ENCODE results near the gene SDSL. TPM values are rescaled to one million over a fixed set of nuclear protein-coding genes. Genes with fewer than 3 reads are reported as not detected.
A peak's percentile ranks its signal among the peaks of the same experiment; 100 is the strongest.

The SDSL gene
- total RNA-seq, 2 experiments from 2014 or later: 0.47 to 0.50 TPM

GRCh38 chr12:113457710-113458109, 35.5 kb downstream of the SDSL start:
- POLR2A ChIA-PET: no interaction called here
- H3K4me1 ChIP-seq (ENCODE audit: insufficient read depth, low read length): peaks cover 5% of the 10 kb centered on the region
- peaks cover 6% of the 10 kb centered on the region for H3K4me1 Mint-ChIP-seq (ENCODE audit: low read depth)
- peaks cover 0 to 5% of the 10 kb centered on the region in 2 experiments for H3K9me3 ChIP-seq (ENCODE audit: control insufficient read depth in 1 of 2, insufficient read depth in 1 of 2, low read length in 2 of 2)
- CTCF ChIA-PET: no interaction called here
- intact Hi-C loops (cut with DNase I, micrococcal nuclease): no loop called here
- H3K36me3 ChIP-seq (ENCODE audit: insufficient read depth, low read length): no peaks in the 10 kb centered on the region
- no peak for ATAC-seq (ENCODE audit: poor library complexity)
- H3K27ac Mint-ChIP-seq: no peak overlapping the region
- no peak for DNase-seq
- no peaks in the 10 kb centered on the region for H3K9me3 Mint-ChIP-seq
- H3K27ac ChIP-seq (ENCODE audit: low read depth in 1 of 2, low read length in 2 of 2): no peak overlapping the region
- H3K36me3 Mint-ChIP-seq (ENCODE audit: low read depth): no peaks in the 10 kb centered on the region
- H3K27me3 ChIP-seq (ENCODE audit: control insufficient read depth in 1 of 2, insufficient read depth in 2 of 2, low read length in 2 of 2): peaks cover 23 to 30% of the 10 kb centered on the region in 2 experiments
- H3K27me3 Mint-ChIP-seq: peaks cover 59% of the 10 kb centered on the region
- H3K4me3 Mint-ChIP-seq: no peak overlapping the region
- no peak for TF ChIP-seq CTCF (IDR thresholded peaks at IDR 0.05)
- H3K4me3 ChIP-seq (ENCODE audit: low read length): no peak overlapping the region

GRCh38 chr12:113459981-113460380, 37.8 kb downstream of the SDSL start:
- intact Hi-C loops (cut with DNase I, micrococcal nuclease): loop anchor here (5.0 kb wide), 2 partner anchors 452 to 1047 kb away; no protein-coding TSS in a partner anchor
- H3K27me3 Mint-ChIP-seq: peaks cover 71% of the 10 kb centered on the region
- no peaks in the 10 kb centered on the region for H3K36me3 Mint-ChIP-seq (ENCODE audit: low read depth)
- H3K4me1 Mint-ChIP-seq (ENCODE audit: low read depth): peaks cover 21% of the 10 kb centered on the region
- Histone ChIP-seq H3K4me1 (ENCODE audit: insufficient read depth, low read length) (peaks cover 28% of the 10 kb centered on the region), H3K9me3 (ENCODE audit: control insufficient read depth in 1 of 2, insufficient read depth in 1 of 2, low read length in 2 of 2) (peaks cover 0 to 19% of the 10 kb centered on the region in 2 experiments), H3K27me3 (ENCODE audit: control insufficient read depth in 1 of 2, insufficient read depth in 2 of 2, low read length in 2 of 2) (peaks cover 32 to 53% of the 10 kb centered on the region in 2 experiments), H3K4me3 (ENCODE audit: low read length) (no peak overlapping the region), H3K36me3 (ENCODE audit: insufficient read depth, low read length) (no peaks in the 10 kb centered on the region), H3K27ac (ENCODE audit: low read depth in 1 of 2, low read length in 2 of 2) (no peak overlapping the region)
- no peak overlapping the region for H3K4me3 Mint-ChIP-seq
- DNase-seq (no peak), ATAC-seq (ENCODE audit: poor library complexity) (no peak)
- TF ChIP-seq CTCF (IDR thresholded peaks at IDR 0.05): no peak
- no peaks in the 10 kb centered on the region for H3K9me3 Mint-ChIP-seq
- no peak overlapping the region for H3K27ac Mint-ChIP-seq
- CTCF ChIA-PET: no interaction called here
- POLR2A ChIA-PET: no interaction called here

- peaks cover 45 to 70% of the 10 kb centered on the region in 2 experiments for H3K27me3 ChIP-seq (ENCODE audit: control insufficient read depth in 1 of 2, insufficient read depth in 2 of 2, low read length in 2 of 2)
- ChIA-PET POLR2A (no interaction called here), CTCF (no interaction called here)
- Mint-ChIP-seq H3K9me3 (no peaks in the 10 kb centered on the region), H3K4me1 (ENCODE audit: low read depth) (peaks cover 28% of the 10 kb centered on the region), H3K27ac (no peak overlapping the region), H3K36me3 (ENCODE audit: low read depth) (no peaks in the 10 kb centered on the region), H3K27me3 (peaks cover 79% of the 10 kb centered on the region), H3K4me3 (peak overlapping the region; percentile 31)
- intact Hi-C loops (cut with DNase I, micrococcal nuclease): loop anchor here (2.0 to 5.0 kb wide), 3 partner anchors 451 to 1047 kb away; no protein-coding TSS in a partner anchor
- no peak overlapping the region for H3K4me3 ChIP-seq (ENCODE audit: low read length)
- DNase-seq (peak in 1 of 14 experiments; percentile 8), ATAC-seq (ENCODE audit: poor library complexity) (no peak)
- no peak for TF ChIP-seq CTCF (IDR thresholded peaks at IDR 0.05)
- H3K36me3 ChIP-seq (ENCODE audit: insufficient read depth, low read length): no peaks in the 10 kb centered on the region
- no peak overlapping the region for H3K27ac ChIP-seq (ENCODE audit: low read depth in 1 of 2, low read length in 2 of 2)
- H3K4me1 ChIP-seq (ENCODE audit: insufficient read depth, low read length): peaks cover 32% of the 10 kb centered on the region
- peaks cover 0 to 19% of the 10 kb centered on the region in 2 experiments for H3K9me3 ChIP-seq (ENCODE audit: control insufficient read depth in 1 of 2, insufficient read depth in 1 of 2, low read length in 2 of 2)
Observed at GRCh38 chr12:113461666-113462065, 39.5 kb downstream of the SDSL start.
